ENCODE results near the gene TUFT1. TPM values are rescaled to one million over a fixed set of nuclear protein-coding genes. Genes with fewer than 3 reads are reported as not detected.
A peak's percentile ranks its signal among the peaks of the same experiment; 100 is the strongest.

TUFT1 gene
- total and polyA plus RNA-seq, 2 of the 13 experiments (the other 11 are each of a cell fraction or from before 2014, with no cell fraction given) = 6.4 to 7.3 TPM

DNA sequence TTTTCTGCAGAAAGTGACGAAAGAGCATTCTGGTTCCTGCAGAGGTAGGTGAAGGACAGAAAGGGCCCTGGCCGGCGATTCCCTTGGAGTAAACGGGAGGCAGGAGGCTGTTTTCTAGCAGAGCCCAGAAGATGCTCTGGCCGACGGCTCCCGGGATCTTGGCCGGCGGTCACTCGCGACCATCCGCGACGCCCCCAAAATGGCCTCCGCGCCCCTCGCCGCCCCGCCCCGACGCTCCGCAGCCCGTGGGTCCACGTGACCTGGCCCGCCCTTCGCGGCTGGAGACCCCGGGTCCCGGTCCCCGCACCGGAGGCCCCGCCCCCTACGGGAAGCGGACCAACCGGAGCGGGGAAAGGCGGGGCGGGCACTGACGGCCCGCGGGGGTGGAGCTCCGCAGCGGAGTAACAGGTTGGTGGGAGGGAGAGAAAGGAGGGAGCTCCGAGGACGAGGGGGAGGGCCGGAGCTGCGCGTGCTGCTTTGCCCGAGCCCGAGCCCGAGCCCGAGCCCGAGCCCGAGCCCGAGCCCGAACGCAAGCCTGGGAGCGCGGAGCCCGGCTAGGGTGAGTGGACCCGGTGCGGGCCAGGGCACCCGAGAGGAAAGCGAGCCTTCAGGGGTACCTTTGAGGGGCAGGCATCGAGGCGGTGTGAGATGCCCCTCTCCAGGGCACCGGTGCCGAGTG, 29.0 kb upstream of the TUFT1 start, which contains the start of gene CGN (continued):
- TF ChIP-seq RERE (CRISPR knock-in tag; IDR thresholded peaks at IDR 0.05; ENCODE audit: low read depth) (no peak), ZNF589 (CRISPR knock-in tag; conservative IDR thresholded peaks at IDR 0.05) (no peak), ZNF605 (CRISPR knock-in tag; IDR thresholded peaks at IDR 0.05) (no peak), NFRKB (IDR thresholded peaks at IDR 0.05) (no peak), BORCS8-MEF2B (CRISPR knock-in tag; IDR thresholded peaks at IDR 0.05) (no peak), JUNB (CRISPR knock-in tag; IDR thresholded peaks at IDR 0.05; ENCODE audit: borderline replicate concordance) (no peak), POGZ (CRISPR knock-in tag; IDR thresholded peaks at IDR 0.05) (no peak), IRF1 (CRISPR knock-in tag; IDR thresholded peaks at IDR 0.05; ENCODE audit: low read depth) (no peak), AHR (CRISPR knock-in tag; IDR thresholded peaks at IDR 0.05) (no peak), ZBTB25 (CRISPR knock-in tag; IDR thresholded peaks at IDR 0.05) (no peak), ZNF580 (CRISPR knock-in tag; IDR thresholded peaks at IDR 0.05; ENCODE audit: borderline replicate concordance, low read depth) (no peak), ERF (CRISPR knock-in tag; IDR thresholded peaks at IDR 0.05) (peak; percentile 51), ZNF24 (IDR thresholded peaks at IDR 0.05) (no peak), ATF7 (IDR thresholded peaks at IDR 0.05) (no peak), ATF7 (CRISPR knock-in tag; IDR thresholded peaks at IDR 0.05) (no peak), CENPX (CRISPR knock-in tag; IDR thresholded peaks at IDR 0.05) (no peak), MBNL3 (CRISPR knock-in tag; conservative IDR thresholded peaks at IDR 0.05) (no peak), ZNF331 (CRISPR knock-in tag; IDR thresholded peaks at IDR 0.05) (no peak), ETV6 (CRISPR knock-in tag; conservative IDR thresholded peaks at IDR 0.05) (no peak)
- TF ChIP-seq, protein P1, sequence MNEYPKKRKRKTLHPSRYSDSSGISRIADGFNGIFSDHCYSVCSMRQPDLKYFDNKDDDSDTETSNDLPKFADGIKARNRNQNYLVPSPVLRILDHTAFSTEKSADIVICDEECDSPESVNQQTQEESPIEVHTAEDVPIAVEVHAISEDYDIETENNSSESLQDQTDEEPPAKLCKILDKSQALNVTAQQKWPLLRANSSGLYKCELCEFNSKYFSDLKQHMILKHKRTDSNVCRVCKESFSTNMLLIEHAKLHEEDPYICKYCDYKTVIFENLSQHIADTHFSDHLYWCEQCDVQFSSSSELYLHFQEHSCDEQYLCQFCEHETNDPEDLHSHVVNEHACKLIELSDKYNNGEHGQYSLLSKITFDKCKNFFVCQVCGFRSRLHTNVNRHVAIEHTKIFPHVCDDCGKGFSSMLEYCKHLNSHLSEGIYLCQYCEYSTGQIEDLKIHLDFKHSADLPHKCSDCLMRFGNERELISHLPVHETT (CRISPR knock-in tag; conservative IDR thresholded peaks at IDR 0.05) = 0 out of 2 replicates have a peak, but pooled peaks have one; percentile 66
- TF ChIP-seq, protein P2, sequence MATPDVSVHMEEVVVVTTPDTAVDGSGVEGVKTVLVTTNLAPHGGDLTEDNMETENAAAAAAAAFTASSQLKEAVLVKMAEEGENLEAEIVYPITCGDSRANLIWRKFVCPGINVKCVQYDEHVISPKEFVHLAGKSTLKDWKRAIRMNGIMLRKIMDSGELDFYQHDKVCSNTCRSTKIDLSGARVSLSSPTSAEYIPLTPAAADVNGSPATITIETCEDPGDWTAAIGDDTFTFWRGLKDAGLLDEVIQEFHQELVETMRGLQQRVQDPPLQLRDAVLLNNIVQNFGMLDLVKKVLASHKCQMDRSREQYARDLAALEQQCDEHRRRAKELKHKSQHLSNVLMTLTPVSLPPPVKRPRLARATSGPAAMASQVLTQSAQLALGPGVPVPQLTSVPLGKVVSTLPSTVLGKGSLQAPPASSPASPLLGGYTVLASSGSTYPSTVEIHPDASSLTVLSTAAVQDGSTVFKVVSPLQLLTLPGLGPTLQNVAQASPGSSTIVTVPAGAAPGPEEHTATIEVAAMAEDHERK (CRISPR knock-in tag; IDR thresholded peaks at IDR 0.05; ENCODE audit: low read depth) = no peak
